Adrenal gland (tissue), 5 donors: ENCODE results near the gene IQCE.

ENCODE experiments used
- POLR2A ChIP-seq, 2 donors: fragments of 450-650 bp; IDR thresholded peaks; one replicate each; pipeline ENCODE4 v1.6.1; 2017; ENCODE audit warnings: antibody characterized with exemption in 2 of 2, mild to moderate bottlenecking in 2 of 2, moderate library complexity in 1 of 2
- TF ChIP-seq, protein P1 (sequence below), 6 experiments: fragments of 450-650 bp in 4 of 6; fragments of 200-600 bp in 2 of 6; sonication (generic) in 1 of 6; IDR thresholded peaks; 1 replicate in 5 of 6; 2 replicates in 1 of 6; pipeline versions ENCODE4 v1.5.1 to v1.8.0; 2016 to 2021; ENCODE audit warnings: antibody characterized with exemption in 6 of 6, mild to moderate bottlenecking in 2 of 6, moderate library complexity in 1 of 6
- donor health status: DM: no; HTN: no; CAD: no.

DNA sequence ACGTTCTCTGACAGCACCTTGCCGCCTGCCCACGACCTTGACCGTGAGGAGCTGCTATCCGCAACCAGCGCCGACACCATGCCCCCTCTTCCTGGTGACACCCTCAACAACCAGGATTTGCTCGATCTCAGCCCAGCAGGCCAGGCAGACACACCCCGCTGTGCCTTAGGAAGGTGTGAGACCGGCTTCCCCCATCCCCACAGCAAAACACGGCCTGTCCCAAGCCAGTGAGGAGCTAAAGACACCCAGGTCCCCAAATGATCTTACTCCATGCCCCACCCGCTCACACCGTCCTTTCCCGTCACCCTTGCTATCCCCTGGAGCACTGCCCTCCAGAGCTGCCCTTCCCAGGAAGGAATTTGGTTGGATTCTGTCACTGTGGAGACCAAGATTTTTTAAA is 51.7 kb downstream of the IQCE start:
- TF ChIP-seq, protein P1, sequence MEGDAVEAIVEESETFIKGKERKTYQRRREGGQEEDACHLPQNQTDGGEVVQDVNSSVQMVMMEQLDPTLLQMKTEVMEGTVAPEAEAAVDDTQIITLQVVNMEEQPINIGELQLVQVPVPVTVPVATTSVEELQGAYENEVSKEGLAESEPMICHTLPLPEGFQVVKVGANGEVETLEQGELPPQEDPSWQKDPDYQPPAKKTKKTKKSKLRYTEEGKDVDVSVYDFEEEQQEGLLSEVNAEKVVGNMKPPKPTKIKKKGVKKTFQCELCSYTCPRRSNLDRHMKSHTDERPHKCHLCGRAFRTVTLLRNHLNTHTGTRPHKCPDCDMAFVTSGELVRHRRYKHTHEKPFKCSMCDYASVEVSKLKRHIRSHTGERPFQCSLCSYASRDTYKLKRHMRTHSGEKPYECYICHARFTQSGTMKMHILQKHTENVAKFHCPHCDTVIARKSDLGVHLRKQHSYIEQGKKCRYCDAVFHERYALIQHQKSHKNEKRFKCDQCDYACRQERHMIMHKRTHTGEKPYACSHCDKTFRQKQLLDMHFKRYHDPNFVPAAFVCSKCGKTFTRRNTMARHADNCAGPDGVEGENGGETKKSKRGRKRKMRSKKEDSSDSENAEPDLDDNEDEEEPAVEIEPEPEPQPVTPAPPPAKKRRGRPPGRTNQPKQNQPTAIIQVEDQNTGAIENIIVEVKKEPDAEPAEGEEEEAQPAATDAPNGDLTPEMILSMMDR (IDR thresholded peaks at IDR 0.05), result no peak
- no peak for TF ChIP-seq POLR2A (IDR thresholded peaks at IDR 0.05)
